GM21528 (cell line): Measurements from ENCODE around the gene NFKBIA.
"Not testable (repeated sequence)": the region's sequence is repeated elsewhere in the genome, so short reads cannot be mapped to it uniquely, and the experiment has no call there.

Experiments used
- ATAC-seq: cut with Tn5 transposase; IDR thresholded peaks from one replicate; pipeline ENCODE4 v1.9.1; 2021; ENCODE audit warnings: mild to moderate bottlenecking, moderate library complexity; ENCODE audit not compliant: unreplicated experiment, low FRiP score

NFKBIA gene

DNA sequence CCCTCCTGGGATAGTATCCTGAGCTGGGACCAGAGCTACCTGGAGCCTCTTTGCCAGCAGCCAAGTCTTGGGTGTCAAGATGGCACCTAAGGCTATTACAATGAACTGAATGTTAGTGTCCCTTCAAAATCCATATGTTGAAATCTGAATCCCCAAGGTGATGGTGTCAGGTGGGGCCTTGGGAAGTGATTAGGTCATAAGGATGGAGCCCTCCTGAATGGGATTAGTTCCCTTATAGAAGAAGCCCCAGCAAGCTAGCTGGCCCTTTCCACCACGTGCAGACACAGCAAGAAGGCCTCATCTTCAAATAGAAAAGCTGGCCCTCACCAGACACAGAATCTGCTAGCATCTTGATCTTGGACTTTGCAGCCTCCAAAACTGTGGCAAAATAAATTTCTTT is 12.4 kb downstream of the NFKBIA start:
- ATAC-seq, result no peak

DNA sequence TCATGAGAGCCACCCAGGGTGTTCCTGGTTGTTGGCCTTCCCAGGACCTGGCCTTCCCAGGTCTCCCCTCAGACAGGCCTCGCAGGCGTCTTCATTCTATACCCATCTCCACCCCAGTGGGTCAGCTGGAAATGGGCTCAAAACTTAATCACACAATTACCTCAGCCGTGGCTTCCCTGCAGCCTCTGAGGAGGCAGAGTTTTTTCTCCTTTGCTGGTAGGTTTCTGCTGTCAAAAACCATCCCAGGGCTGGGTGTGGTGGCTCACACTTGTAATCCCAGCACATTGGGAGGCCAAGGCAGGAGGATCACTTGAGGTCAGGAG is 13.2 kb downstream of the NFKBIA start:
- no peak for ATAC-seq

DNA sequence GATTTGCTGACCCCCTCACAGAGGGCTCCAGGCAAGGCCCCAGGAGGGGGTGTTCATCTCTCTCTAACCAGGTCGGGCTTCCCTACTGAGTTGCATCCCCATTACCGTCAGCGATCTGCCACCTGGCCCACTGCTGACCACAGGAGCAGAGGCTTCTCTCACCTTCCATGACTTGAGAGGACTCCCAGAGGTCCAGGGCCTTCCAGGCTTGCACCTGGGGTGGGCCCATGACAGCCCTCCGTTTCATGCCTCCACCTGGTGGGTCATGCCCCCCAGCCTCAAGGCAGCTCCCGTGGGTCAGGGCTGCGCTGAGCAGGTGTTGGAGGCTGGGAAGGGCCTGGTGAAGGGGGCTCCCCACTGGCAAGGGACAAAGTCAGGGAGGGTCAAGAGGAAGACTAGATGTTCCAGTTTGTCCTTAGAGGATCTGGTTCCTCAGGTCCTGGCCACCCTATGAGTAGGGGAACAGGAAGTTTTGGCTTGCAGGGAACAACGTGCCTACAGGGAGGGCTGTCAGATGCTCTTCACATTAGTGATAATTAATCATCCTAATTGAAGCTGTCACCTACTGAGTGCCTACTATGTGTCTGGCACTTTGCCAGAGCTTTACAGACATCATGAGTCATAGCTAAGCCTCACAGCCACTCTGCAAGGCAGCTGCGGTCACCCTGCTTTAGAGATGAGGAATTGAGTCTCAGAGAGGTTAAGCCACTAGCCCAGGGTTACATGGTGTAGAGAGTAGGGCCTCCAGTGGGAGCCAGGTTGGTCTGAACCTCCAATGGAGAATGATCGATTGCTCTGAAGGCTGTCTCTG is 13.8 kb downstream of the NFKBIA start:
- no peak for ATAC-seq

DNA sequence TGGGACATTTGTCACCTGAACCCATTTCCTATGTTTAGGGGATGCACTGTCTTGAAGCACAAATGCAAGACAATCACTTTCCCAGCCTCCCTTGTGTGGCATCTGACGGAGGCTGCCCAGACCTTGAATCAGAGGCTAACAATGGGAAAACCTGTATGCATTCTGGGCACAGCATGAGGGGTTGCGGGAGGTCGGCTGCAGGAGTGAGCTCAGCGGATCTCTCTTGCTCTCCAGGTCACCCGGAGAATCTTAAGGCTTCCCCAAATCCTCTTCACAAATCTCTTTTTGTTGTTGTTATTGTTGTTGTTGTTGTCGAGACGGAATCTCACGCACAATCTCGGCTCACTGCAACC is 15.3 kb downstream of the NFKBIA start:
- ATAC-seq, result no peak

DNA sequence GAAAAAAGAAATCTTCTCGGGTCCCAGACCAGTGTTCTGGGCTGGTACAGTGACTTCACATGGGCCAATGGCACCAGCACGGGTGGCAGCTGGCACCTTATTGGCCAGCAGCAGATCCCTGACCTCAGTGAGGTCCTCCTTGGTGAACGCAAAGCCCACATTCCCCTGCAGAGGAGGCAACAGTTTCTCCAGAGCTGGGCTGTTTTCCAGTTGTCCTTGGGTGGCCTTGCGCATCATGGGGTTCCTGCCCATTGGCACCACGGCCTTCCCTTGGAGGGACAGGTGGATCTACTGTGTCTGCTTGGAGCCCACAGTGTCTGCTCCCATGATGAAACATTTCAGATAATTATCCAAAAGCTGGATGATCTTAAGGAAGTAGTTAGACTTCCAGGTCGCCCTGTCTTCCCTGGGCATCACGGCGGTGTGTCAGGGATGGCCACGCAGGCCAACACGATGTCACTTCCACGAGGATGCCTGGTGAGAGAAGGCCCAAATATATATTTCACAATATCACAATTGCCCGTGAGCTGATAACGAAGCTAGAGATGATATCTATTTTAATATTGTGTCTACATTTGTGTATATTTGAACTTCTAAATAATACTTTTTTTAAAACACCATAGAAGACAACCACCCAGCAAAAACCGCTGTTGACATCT is 15.8 kb downstream of the NFKBIA start:
- ATAC-seq, result no peak

DNA sequence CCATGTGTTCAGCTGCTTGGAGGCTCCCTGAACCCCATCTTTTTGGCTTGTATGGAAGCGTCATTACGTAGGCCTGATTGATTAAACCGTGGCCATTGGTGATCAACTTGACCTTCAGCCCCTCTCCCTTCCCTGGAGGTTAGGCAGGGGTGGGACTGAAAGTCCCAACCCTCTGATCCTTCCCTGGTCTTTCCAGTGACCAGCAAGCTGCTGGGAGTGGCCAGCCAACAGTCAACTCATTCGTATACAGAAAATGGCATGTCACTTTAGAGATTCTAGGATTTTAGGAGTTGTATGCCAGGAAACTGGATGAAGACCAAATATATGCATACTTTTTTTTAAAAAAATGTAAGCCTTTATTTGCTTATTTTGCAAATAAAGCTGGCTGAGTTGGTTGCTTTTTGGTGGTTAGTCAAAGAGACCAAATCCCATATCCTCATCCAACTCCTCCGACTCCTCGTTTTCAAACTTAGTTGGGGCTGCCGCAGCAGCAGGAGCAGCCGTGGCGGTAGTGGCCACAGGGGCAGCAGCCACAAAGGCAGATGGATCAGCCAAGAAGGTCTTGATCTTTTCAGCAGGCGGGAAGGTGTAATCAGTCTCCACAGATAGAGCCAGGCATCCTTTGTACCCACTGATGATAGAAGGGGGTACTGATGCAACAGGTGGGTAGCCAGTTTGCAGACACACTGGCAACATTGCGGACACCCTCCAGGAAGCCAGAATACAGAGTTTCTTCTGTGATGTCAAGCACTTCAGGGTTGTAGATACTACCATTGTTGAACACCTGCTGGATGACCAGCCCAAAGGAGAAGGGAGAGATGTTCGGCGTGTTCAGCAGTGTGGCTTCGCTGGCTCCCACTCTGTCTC is 16.6 kb downstream of the NFKBIA start:
- no peak for ATAC-seq

DNA sequence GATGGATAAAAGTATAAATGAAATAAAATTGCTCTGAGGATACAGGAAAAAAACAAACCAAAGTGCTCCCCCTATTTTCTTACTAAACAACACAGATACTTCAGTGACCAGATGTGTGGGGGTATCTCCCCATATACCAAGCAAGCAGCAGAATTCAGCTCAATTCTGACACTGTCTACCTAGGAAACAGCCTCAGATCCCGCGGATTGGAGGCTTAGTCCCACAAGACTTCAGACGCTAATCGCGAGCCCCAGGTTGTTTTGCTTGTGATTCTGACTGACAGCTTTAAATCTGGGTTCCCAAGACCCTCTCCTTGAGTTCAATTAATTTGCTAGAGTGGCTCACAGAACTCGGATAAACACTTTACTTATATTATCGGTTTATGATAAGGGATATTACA is 17.3 kb downstream of the NFKBIA start:
- no peak for ATAC-seq

DNA sequence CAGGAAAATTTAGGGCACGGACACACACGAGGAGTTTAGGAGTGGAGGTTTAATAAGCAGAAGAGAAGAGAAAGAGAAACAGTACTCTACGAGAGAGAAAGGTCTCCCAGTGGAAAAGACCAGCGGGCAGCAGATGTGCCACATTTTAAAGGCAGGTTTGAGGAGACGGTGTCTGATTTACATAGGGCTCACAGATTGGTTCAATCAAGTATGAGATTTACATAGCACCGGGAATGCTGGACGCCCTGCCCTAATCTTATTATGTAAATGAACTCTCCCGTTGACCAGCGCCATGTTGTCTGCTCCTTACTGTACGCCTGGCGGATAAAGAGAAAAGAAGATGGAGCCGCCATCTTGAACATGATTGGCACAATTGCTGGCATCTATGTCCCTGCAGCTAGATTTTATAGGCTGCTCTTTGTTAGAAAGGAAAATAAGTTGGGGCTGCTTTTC is 17.9 kb downstream of the NFKBIA start:
- ATAC-seq, result no peak

DNA sequence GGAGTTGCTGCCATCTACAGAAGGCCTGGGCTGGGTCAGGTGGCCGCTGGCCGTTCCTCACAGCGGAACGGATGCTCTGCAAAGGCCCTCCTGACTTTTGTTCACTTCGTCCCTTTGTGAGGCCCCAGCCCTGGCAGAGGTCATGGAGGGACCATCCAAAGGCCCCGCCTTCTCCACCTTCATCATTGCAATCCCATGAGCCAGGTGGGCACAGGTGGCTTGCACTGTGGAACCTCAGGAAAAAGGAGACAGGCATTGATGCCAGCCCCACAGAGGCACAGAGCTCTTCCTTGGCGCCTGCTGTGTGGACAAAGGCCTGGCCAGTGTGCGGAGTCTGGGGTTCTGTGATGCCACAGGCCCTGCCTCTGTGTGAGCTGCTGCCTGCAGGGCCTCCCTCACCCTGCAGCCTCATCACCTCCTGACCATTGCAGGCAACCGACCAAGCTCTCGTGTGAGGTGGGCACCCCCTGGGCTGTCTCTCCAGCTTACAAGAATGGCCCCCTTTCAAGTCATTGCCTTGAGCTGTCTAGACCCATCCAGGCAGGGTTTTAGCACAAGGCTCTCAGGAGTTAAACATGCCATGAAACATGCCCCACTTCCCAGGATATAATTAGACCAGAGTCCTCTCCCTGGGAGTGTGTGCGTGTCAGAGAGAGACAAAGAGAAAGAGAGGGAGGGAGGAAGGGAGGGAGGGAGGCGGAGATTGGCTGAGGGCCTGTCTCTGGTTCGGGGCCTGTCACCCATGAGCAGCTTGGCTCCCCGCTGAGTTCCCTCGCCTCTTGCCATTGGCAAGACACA is 19.3 kb downstream of the NFKBIA start:
- ATAC-seq, result no peak

DNA sequence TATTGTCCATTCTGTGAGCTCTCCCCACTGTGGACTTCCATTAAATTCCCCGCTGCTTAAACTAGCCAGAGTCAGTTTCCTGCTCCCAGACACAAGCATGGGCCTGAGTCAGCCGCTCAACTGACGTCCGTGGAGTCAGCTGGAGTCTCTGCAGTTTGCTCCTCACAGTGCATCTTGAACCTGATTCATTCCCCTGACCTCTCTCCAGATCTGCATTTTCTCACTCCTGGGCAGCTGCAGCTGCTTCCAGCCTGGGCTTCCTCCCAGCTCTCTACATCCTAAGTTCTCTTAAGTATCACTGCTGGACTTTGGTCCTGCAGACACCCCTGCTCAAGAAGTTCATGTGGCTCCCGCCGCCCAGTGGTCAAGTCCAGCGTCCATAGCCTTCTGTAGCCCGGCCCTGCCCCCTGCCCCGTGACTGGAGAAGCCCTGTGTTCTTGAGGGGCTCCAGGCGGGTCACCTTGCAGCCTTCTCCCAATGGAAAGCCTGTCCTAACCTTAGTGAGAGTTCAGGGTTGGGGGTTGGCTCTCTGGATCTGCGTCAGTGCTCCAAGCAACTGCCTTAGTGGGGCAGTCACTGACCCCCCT is 20.0 kb downstream of the NFKBIA start:
- ATAC-seq, result no peak

DNA sequence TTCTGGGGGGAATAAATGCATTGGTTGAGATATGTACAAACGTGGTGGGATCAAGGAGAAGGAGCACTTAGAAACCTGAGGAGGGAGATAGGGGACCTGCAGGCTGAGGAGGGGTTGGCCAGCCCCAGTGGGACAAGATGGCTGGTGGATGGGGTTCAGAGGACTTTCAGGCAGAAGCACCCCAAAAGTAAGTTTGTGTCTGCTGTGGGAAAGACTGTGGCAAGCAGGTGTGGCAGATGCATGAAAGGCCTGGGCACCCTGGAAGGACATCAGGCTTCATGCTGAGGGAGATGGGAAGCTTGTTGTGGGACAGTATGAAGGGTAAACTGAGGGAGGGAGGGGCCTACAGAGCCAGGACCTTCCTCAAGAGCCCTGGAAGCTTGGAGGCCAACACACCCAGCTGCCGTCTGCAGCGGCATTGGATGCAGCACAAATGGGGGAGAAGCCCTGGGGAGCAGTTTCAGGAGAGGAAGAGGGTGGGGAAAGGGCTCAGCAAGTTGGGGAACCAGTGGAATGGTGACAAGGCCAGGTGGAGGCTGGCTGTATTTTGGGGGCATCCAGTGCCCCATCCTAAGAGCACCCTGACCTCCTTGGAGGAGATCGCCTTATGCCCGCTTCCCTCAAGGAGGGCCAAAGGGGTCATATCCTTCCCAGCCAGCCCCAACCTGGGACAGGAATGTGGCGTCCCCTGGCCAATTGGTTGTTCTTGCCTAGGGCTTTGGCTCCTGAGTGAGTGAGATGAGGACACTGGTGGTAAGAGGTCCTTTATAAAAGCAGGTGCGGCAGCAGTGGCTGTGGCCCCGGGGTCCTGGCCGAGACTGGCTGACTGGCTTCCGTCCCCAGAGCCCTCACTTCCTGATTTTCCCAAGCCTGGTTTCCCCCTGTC is 20.7 kb downstream of the NFKBIA start:
- no peak for ATAC-seq

DNA sequence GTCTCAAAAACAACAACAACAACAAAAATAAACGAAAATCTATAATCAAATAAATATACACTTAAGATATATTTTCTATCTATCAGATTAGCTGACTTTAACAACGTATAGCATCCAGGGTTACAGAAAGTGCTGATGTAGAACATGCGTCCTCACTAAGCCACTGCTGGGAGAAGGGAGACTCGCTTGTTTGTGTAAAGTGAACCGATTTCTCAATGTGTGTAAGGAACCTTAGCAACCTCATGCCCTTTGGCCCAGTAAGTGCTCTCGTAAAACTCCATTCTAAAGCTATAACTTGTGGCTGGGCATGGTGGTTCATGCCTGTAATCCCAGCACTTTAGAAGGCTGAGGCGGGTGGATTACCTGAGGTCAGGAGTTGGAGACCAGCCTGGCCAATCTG is 23.8 kb downstream of the NFKBIA start:
- ATAC-seq, result no peak

DNA sequence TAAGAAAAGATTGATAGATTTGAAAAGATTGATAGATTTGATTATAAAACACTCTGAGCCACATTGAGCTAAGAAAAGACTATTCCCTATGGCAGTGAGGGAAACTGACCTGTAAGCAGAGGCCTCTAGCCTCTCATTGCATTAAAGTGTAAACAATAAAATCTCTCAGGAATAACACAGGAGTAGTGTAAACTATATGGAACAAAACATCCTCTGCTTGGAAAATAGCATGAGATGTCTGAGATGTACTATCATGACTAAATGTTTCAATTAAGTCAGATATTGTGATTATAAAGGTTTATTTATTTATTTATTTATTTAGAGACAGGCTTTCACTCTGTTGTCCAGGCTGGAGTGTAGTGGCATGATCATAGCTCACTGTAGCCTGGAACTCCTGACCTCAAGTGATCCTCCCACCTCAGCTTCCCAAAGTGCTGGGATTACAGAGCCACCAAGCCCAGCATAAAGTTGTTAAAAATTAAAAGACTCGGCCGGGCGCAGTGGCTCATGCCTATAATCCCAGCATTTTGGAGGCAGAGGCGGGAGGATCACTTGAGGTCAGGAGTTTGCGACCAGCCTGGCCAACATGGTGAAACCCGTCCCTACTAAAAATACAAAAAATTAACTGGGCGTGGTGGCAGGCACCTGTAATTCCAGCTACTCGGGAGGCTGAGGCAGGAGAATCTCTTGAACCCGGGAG is 25.2 kb downstream of the NFKBIA start:
- not testable (repeated sequence) for ATAC-seq

DNA sequence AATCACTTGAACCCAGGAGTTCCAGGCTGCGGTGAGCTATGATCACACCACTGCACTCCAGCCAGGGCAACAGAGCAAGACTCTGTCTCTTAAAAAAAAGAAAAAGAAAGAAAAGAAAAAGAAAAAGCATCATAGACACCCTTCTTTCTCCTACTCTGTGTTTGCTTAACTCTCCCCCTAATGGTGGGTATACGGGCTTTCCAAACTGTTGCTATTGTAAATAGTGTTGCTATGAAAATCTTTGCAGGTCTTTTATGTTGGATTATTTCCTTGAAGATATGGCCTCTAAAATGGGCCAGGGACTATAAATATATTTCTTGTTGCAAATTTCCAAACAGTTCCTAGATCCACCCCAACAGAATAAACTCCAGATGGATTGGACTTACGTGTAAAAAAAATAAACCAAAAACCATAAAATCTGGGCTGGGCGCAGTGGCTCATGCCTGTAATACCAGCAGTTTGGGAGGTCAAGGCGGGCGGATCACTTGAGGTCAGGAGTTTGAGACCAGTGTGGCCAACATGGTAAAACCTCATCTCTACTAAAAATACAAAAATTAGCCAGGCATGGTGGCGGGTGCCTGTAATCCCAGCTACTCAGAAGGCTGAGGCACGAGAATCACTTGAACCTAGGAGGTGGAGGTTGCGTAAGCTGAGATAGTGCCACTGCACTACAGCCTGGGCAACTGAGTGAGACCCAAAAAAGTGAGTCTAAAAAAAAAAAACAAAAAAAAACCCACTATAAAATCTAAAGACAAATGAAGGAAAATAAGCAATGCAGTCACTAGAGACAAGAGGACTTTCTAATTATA is 25.9 kb downstream of the NFKBIA start:
- ATAC-seq, result no peak

DNA sequence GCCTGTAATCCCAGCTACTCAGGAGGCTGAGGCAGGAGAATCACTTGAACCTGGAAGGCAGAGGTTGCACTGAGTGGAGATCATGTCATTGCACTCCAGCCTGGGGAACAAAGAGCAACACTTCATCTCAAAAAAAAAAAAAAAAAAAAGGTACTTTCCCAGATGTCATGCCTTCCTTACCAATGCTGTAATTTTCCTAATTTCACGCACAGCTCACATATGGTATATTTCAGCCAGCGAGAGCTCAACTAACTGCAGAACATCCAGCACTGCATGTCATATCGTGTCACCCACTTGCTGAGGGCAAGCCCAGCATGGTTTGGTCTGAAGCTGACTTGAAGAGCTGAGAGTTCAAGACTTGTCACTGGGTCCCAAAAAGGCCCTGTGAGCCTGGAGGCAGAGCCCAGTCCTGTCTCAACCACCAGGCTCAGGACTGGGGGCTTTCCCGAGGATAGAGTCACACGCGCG is 29.0 kb downstream of the NFKBIA start:
- no peak for ATAC-seq

DNA sequence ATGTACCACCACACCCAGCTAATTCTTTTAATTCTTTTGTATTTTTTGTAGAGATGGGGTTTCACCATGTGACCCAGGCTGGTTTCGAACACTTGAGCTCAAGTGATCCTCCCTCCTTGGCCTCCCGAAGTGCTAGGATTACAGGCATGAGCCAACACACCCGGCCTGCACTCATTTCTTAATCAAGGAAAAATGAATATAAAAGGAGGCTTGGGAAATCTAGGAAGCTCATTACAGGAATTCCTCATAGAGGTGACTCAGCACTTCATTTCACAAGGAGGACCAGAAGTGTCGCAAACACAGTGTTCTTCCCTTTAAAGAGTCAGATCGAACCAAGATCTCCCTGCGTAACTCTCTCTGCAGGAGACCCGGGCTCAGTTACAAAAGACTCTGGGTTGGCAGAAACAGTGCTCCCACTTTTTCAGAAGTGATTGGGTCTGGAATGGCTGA is 30.3 kb downstream of the NFKBIA start:
- no peak for ATAC-seq

DNA sequence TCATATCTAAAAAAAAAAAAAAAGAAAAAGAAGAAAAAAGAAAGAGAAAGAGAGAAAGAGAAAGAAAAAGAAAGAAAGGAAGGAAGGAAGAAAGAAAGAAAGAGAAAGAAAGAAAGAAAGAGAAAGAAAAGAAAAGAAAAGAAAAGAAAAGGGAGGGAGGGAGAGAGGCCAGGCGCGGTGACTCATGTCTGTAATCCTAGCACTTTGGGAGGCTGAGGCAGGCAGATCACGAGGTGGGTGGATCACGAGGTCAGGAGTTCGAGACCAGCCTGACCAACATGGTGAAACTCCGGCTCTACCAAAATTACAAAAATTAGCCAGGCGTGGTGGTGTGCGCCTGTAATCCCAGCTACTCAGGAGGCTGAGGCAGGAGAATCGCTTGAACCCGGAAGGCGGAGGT is 31.3 kb downstream of the NFKBIA start:
- not testable (repeated sequence) for ATAC-seq

DNA sequence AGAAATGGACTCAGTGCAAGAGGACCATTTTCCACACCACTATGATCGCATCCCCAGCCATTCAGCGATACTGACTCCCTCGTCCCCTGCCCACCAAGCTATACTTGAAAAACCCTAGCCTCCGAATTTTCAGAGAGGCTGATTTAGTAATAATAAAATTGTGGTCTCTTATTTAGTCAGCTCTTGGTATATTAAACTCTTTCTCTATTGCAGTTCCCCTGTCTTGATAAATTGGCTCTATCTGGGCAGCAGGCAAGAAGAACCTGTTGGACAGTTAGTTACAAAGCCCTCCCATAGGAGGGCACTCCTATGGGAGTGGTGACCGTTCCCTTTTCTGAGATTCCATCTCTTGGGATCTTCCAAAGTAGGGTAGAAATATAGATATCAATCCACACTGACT is 33.6 kb downstream of the NFKBIA start:
- no peak for ATAC-seq
